Chondrocyte (in vitro differentiated cells): ENCODE measurements around the gene RPTOR. TPM values are rescaled to one million over a fixed set of nuclear protein-coding genes. Genes with fewer than 3 reads are reported as not detected.

ENCODE experiments used
- DNase-seq: peaks from one replicate; pipeline ENCODE4 v3.0.0; 2021; ENCODE audit warnings: mixed read lengths, low spot score
- H3K27ac Mint-ChIP-seq: one replicate; pipeline ENCODE4 v1.8.0; 2021; ENCODE audit warnings: mild to moderate bottlenecking, moderate library complexity, mixed read lengths; ENCODE audit not compliant: unreplicated experiment
- H3K27me3 Mint-ChIP-seq: 2 replicates; pipeline ENCODE4 v1.8.0; 2021; ENCODE audit warnings: low read depth, mixed read lengths
- H3K36me3 Mint-ChIP-seq: 2 replicates; pipeline ENCODE4 v1.8.0; 2021; ENCODE audit warnings: low read depth, mixed read lengths
- H3K4me1 Mint-ChIP-seq: 2 replicates; pipeline ENCODE4 v1.8.0; 2021; ENCODE audit warnings: low read depth, mild to moderate bottlenecking, mixed read lengths
- H3K4me3 Mint-ChIP-seq: one replicate; pipeline ENCODE4 v1.8.0; 2021; ENCODE audit warnings: mild to moderate bottlenecking, moderate library complexity, mixed read lengths; ENCODE audit not compliant: unreplicated experiment
- H3K9me3 Mint-ChIP-seq: 2 replicates; pipeline ENCODE4 v1.8.0; 2021; ENCODE audit warnings: low read depth, mixed read lengths
- CTCF ChIP-seq: fragments of 200-600 bp; sonication (generic); IDR thresholded peaks from 2 replicates; pipeline ENCODE4 v1.5.0; 2021; ENCODE audit warnings: antibody characterized with exemption, mild to moderate bottlenecking, moderate library complexity
- total RNA-seq: library from RNA; stranded (reverse); gene quantifications from 3 replicates; pipeline ENCODE4 v1.2.1, GENCODE V29; 2021

Gene RPTOR
- total RNA-seq, 1 donor from 2014 or later = 30.9 TPM

GRCh38 chr17:80959330-80960036 lies 414.8 kb downstream of the RPTOR start:
- Mint-ChIP-seq H3K27me3 (no peaks in the 10 kb centered on the region), H3K4me1 (peaks cover 24% of the 10 kb centered on the region), H3K4me3 (no peak overlapping the region), H3K36me3 (peaks cover 5% of the 10 kb centered on the region), H3K27ac (peak overlapping the region; percentile 74), H3K9me3 (no peaks in the 10 kb centered on the region)
- TF ChIP-seq CTCF = no peak
- DNase-seq = peak; percentile 83

- Mint-ChIP-seq H3K4me3 (no peak overlapping the region), H3K36me3 (peaks cover 7% of the 10 kb centered on the region), H3K4me1 (peaks cover 24% of the 10 kb centered on the region), H3K27ac (no peak overlapping the region), H3K27me3 (no peaks in the 10 kb centered on the region), H3K9me3 (no peaks in the 10 kb centered on the region)
- TF ChIP-seq CTCF = no peak
- peak; percentile 77 for DNase-seq
Observed at GRCh38 chr17:80960037-80960796, 415.6 kb downstream of the RPTOR start.

GRCh38 chr17:80960797-80961452 lies 416.3 kb downstream of the RPTOR start:
- TF ChIP-seq CTCF = no peak
- Mint-ChIP-seq H3K9me3 (no peaks in the 10 kb centered on the region), H3K27ac (no peak overlapping the region), H3K4me1 (peaks cover 24% of the 10 kb centered on the region), H3K4me3 (no peak overlapping the region), H3K36me3 (peaks cover 10% of the 10 kb centered on the region), H3K27me3 (no peaks in the 10 kb centered on the region)
- DNase-seq = peak; percentile 95

GRCh38 chr17:80961541-80962330 lies 417.1 kb downstream of the RPTOR start:
- Mint-ChIP-seq H3K27me3 (no peaks in the 10 kb centered on the region), H3K27ac (no peak overlapping the region), H3K9me3 (no peaks in the 10 kb centered on the region), H3K4me3 (no peak overlapping the region), H3K36me3 (peaks cover 8% of the 10 kb centered on the region), H3K4me1 (peaks cover 24% of the 10 kb centered on the region)
- no peak for TF ChIP-seq CTCF
- no peak for DNase-seq
